ENCODE results near the gene VSX2. TPM values are rescaled to one million over a fixed set of nuclear protein-coding genes. Genes with fewer than 3 reads are reported as not detected.

Gene VSX2
- total and polyA plus RNA-seq, 2 experiments from 2014 or later: 0.49 to 0.52 TPM

DNA sequence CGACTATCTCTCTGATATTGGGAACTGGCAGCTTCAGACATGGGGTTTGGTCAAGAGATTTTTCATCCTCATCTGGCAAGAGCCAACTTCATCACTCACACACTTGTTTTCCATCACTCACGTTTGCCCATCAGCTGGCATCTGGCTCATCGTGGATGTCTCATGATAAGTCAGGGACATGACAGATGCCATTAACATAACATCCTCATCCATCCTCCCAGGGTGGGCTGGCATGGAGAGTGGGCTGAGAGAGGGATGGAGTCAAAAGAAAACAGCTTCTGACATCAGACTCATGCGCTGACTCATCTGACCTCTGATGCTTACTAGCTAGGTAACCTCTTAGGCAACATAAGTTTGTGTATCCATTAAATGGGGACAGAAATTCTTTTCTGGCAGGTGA, 1.8 kb upstream of the VSX2 start (continued):
- TF ChIP-seq EZH2 (IDR thresholded peaks at IDR 0.05; ENCODE audit: low read depth, unreplicated experiment) (no peak), REST (IDR thresholded peaks at IDR 0.05; ENCODE audit: unreplicated experiment) (no peak)
- TF ChIP-seq, protein P1, sequence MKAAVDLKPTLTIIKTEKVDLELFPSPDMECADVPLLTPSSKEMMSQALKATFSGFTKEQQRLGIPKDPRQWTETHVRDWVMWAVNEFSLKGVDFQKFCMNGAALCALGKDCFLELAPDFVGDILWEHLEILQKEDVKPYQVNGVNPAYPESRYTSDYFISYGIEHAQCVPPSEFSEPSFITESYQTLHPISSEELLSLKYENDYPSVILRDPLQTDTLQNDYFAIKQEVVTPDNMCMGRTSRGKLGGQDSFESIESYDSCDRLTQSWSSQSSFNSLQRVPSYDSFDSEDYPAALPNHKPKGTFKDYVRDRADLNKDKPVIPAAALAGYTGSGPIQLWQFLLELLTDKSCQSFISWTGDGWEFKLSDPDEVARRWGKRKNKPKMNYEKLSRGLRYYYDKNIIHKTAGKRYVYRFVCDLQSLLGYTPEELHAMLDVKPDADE (IDR thresholded peaks at IDR 0.05): no peak

DNA sequence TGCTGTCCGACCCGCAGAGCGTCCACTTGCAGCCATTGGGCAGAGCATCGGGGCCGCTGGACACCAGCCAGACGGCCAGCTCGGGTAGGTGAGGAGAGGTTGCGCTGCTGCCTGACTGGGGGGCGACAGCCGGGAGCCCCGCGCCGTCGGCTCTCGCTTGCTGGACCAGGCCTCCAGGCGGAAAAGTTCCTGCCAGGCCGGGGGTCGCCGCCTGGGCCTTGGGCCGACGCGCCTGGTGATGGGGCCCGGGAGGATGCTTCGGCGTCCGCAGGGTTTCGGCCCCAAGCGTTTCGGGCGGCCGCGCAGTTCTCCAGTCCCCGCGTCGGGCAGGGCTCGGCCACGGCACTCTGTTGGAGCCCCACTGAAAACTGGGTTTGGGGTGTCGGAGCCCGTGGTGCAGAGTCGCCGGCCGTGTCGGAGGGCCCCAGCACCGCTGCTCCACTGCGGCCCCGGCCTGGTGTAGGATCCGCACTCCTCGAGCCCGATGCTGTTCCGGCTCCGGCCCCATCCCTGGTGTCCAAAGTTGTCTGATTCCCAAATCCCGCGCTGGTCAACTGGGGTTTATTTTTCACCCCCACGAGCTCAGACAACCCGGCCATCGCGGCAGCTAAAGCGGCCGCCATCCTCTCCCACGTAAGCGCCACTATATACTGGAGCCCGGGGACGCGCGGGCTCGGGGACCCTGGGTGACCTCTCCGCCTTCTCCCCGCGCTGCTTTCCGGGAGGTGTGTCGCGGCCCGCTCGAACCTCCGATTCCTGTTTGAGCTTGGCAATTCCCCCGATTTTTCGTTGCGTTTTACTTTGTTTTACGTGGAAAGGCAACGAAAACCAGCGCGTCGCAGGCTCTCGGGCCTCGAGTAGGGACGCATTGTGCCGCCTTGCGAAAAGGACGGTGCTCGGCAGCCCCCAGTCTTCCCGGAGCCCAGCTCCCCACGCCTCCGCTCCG, 872 bp downstream of the VSX2 start:
- peak; percentile 37 for ATAC-seq
- Histone ChIP-seq H3K27me3 (ENCODE audit: insufficient read depth) (peaks cover 85% of the 10 kb centered on the region), H3K27ac (ENCODE audit: low read depth) (no peak overlapping the region), H3K4me3 (peak overlapping the region; percentile 69), H3K9me2 (ENCODE audit: insufficient read depth) (no peaks in the 10 kb centered on the region), H3K36me3 (ENCODE audit: insufficient read depth) (no peaks in the 10 kb centered on the region), H3F3A (replicated peaks; ENCODE audit: low read depth) (peaks cover 17% of the 10 kb centered on the region; the same call in 1 of the 2 replicates), H3K4me2 (peak overlapping the region; percentile 91), H4K20me1 (replicated peaks; ENCODE audit: insufficient read depth) (0 out of 2 replicates have a peak, but pooled peaks cover 8% of the 10 kb centered on the region), H3K79me2 (replicated peaks; ENCODE audit: insufficient read depth) (no peaks in the 10 kb centered on the region), H3K4me1 (ENCODE audit: insufficient read depth) (peaks cover 39% of the 10 kb centered on the region), H2AFZ (peak overlapping the region; percentile 95)
- DNase-seq (ENCODE audit: low spot score): peak; percentile 60
- H3K36me3 Mint-ChIP-seq (ENCODE audit: low read depth): peaks cover 2% of the 10 kb centered on the region; the same call in 1 of the 3 replicates
- H3K27me3 Mint-ChIP-seq (ENCODE audit: insufficient read depth, low read depth, poor library complexity): peaks cover 81% of the 10 kb centered on the region
- H3K4me3 Mint-ChIP-seq: peak overlapping the region; percentile 69
- TF ChIP-seq JUNB (IDR thresholded peaks at IDR 0.05; ENCODE audit: unreplicated experiment) (no peak), EZH2 (IDR thresholded peaks at IDR 0.05; ENCODE audit: low read depth, unreplicated experiment) (peak; percentile 99), POLR2AphosphoS5 (IDR thresholded peaks at IDR 0.05; ENCODE audit: low read depth) (no peak), NANOG (IDR thresholded peaks at IDR 0.05; ENCODE audit: borderline replicate concordance) (no peak), EZH2phosphoT487 (IDR thresholded peaks at IDR 0.05; ENCODE audit: unreplicated experiment) (peak; percentile 91)
- peaks cover 8% of the 10 kb centered on the region for H3K9me3 Mint-ChIP-seq
- peaks cover 39% of the 10 kb centered on the region for H3K4me1 Mint-ChIP-seq
- H3K27ac Mint-ChIP-seq: no peak overlapping the region
